ENCODE data around the gene SARDH. TPM values are rescaled to one million over a fixed set of nuclear protein-coding genes. Genes with fewer than 3 reads are reported as not detected.

SARDH gene
- total and polyA plus RNA-seq, 8 donors = 8.9 to 43.3 (median 20.5) TPM

GRCh38 chr9:133684936-133685361 lies 53.2 kb downstream of the SARDH start:
- FAIRE-seq (no peak), ATAC-seq (no peak), DNase-seq (peak in 2 of 6 donors; percentile 18 to 49)
- Histone ChIP-seq H3K36me3 (no peaks in the 10 kb centered on the region), H3K27me3 (no peaks in the 10 kb centered on the region), H3K27ac (no peak overlapping the region), H3K4me1 (no peaks in the 10 kb centered on the region), H3K9me3 (no peaks in the 10 kb centered on the region), H3K4me3 (no peak overlapping the region)
- intact Hi-C loops (cut with DNase I) = no loop called here
- 80 to 91% methylated on average over 17 of the region's 17 CpGs for WGBS, 2 donors
- TF ChIP-seq, protein P1, sequence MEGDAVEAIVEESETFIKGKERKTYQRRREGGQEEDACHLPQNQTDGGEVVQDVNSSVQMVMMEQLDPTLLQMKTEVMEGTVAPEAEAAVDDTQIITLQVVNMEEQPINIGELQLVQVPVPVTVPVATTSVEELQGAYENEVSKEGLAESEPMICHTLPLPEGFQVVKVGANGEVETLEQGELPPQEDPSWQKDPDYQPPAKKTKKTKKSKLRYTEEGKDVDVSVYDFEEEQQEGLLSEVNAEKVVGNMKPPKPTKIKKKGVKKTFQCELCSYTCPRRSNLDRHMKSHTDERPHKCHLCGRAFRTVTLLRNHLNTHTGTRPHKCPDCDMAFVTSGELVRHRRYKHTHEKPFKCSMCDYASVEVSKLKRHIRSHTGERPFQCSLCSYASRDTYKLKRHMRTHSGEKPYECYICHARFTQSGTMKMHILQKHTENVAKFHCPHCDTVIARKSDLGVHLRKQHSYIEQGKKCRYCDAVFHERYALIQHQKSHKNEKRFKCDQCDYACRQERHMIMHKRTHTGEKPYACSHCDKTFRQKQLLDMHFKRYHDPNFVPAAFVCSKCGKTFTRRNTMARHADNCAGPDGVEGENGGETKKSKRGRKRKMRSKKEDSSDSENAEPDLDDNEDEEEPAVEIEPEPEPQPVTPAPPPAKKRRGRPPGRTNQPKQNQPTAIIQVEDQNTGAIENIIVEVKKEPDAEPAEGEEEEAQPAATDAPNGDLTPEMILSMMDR (IDR thresholded peaks at IDR 0.05) = no peak

DNA sequence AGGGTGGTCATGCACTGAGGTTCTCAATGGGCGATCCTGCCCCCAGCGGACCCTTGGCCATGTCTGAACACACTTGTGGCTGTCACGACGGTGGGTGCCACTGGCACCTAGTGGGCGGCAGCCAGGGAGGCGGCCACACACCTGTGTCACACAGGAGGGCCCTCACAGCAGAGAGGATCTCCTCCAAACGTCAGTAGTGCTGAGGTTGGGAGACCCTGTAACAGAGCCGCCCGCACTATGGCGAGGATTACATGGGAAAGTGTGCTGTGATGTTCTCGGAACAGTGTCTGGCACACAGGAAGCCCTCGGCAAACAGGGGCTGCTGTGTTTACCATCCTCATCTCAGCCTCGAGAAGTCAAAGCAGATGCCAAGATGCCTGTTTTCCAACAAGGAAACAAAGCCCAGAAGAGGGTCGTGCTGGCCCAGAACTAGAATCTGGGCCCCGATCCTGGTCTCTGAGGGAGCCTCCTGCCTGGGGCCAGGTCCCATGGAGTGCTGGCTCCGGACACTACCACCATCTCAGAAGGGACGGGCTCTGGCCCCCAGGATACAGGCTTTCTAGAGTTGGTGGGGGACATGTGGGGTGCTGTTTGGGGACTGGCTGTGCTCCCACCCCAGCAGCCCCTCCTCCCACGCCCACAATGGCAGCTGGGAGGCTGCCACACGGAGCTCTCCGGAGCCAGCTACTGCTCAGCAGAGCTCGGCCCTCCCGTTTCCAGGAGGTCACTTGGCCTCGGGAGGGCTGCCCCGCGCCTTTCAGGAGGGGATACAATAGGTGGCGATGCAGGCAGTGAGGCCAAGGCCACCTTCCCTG lies 53.8 kb downstream of the SARDH start:
- Histone ChIP-seq H3K9me3 (no peaks in the 10 kb centered on the region), H3K36me3 (no peaks in the 10 kb centered on the region), H3K27ac (no peak overlapping the region), H3K27me3 (no peaks in the 10 kb centered on the region), H3K4me1 (no peaks in the 10 kb centered on the region), H3K4me3 (no peak overlapping the region)
- ATAC-seq (no peak), DNase-seq (peak in 2 of 6 donors; percentile 11 to 54), FAIRE-seq (no peak)
- 74 to 85% methylated on average over 26 of the region's 26 CpGs for WGBS, 2 donors
- TF ChIP-seq, protein P1 (IDR thresholded peaks at IDR 0.05) = no peak
- intact Hi-C loops (cut with DNase I) = no loop called here

GRCh38 chr9:133683586-133684120 lies 54.5 kb downstream of the SARDH start:
- H3K4me1 ChIP-seq = no peaks in the 10 kb centered on the region
- peak overlapping the region in 1 of 4 donors; percentile 41 for H3K27ac ChIP-seq
- no peaks in the 10 kb centered on the region for H3K36me3 ChIP-seq
- no peak overlapping the region for H3K4me3 ChIP-seq
- TF ChIP-seq, protein P1 (IDR thresholded peaks at IDR 0.05) = no peak
- WGBS, 2 donors = 72 to 77% methylated on average over 19 of the region's 19 CpGs
- no peaks in the 10 kb centered on the region for H3K9me3 ChIP-seq
- intact Hi-C loops (cut with DNase I) = no loop called here
- ATAC-seq (peak in 3 of 4 donors; percentile 29 to 68 (median 34)), DNase-seq (peak in 3 of 6 donors; percentile 17 to 35 (median 24)), FAIRE-seq (no peak)
- H3K27me3 ChIP-seq = no peaks in the 10 kb centered on the region

DNA sequence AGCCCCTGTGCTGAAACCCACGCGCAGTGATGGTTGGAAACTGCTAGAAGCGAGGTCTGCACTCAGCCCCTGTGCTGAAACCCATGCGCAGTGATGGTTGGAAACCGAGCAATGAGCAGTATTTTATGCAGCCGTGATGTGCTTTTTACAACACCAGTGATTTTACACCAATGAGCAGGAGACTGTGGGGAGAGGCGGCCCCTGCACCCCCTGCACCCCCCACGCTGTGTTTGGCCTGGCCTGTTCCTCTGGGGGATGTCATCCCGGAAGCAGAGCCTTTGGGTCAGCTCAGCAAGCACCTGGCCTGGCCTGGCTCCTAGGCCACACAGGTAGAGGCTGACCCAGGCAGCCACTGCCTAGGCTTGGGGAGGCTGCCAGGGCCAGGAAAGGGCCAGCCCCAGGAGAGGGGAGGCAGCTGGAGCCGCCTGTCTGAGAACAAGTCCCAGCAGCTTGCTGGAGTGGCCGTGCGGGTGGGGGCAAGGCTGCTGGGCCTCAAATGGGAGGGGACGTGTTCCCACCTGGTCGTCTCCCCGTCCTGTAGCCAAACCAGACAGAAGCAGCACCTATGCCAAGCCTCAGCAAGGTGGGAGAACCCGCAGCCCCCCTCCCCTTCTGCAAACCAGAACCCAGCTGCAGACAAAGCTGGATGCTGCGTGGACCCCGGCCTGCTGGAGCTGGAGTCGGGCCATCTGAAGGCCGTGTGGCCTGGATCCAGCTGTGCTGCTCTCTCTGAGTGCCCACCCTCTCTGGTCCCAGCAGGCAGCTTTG lies 55.1 kb downstream of the SARDH start:
- TF ChIP-seq, protein P1 (IDR thresholded peaks at IDR 0.05) = no peak

More for the DNA sequence above, 55.1 kb downstream of the SARDH start:
- intact Hi-C loops (cut with DNase I) = no loop called here
- FAIRE-seq = no peak
- Histone ChIP-seq H3K27me3 (no peaks in the 10 kb centered on the region), H3K9me3 (no peaks in the 10 kb centered on the region), H3K4me1 (no peaks in the 10 kb centered on the region), H3K27ac (peak overlapping the region in 1 of 4 donors; percentile 41), H3K36me3 (no peaks in the 10 kb centered on the region), H3K4me3 (no peak overlapping the region)
- WGBS, 2 donors = 84 to 86% methylated on average over 17 to 20 of the region's 20 CpGs
- ATAC-seq = no peak
- peak in 2 of 6 donors; percentile 29 to 49 for DNase-seq

All from pancreas (tissue), 10 donors.